Endothelial cell (in vitro differentiated cells): Measurements from ENCODE around the gene HIVEP1. TPM values are rescaled to one million over a fixed set of nuclear protein-coding genes. Genes with fewer than 3 reads are reported as not detected.

Experiments used
- DNase-seq: peaks from one replicate; pipeline ENCODE4 v3.0.0; 2021; ENCODE audit warnings: low spot score
- H3K27ac Mint-ChIP-seq: one replicate; pipeline ENCODE4 v1.8.0; 2021; ENCODE audit warnings: mixed read lengths, inconsistent platforms; ENCODE audit not compliant: unreplicated experiment
- H3K27me3 Mint-ChIP-seq: one replicate; pipeline ENCODE4 v1.8.0; 2021; ENCODE audit warnings: mild to moderate bottlenecking, moderate library complexity, mixed read lengths, inconsistent platforms; ENCODE audit not compliant: unreplicated experiment
- H3K36me3 Mint-ChIP-seq: one replicate; pipeline ENCODE4 v1.8.0; 2021; ENCODE audit warnings: mild to moderate bottlenecking, low read depth, mixed read lengths, inconsistent platforms; ENCODE audit not compliant: unreplicated experiment
- H3K4me1 Mint-ChIP-seq: one replicate; pipeline ENCODE4 v1.8.0; 2021; ENCODE audit warnings: mild to moderate bottlenecking, mixed read lengths, inconsistent platforms; ENCODE audit not compliant: unreplicated experiment
- H3K4me3 Mint-ChIP-seq: one replicate; pipeline ENCODE4 v1.8.0; 2021; ENCODE audit warnings: mild to moderate bottlenecking, mixed read lengths, inconsistent platforms; ENCODE audit not compliant: unreplicated experiment
- H3K9me3 Mint-ChIP-seq: one replicate; pipeline ENCODE4 v1.8.0; 2021; ENCODE audit warnings: mixed read lengths, inconsistent platforms; ENCODE audit not compliant: unreplicated experiment
- total RNA-seq: library from RNA; stranded (reverse); fragmentation: NEBNext Ultra II Directional; extraction: Animal tissue kit (Norgen Biotek cat#: 25700); gene quantifications from one replicate; pipeline ENCODE4 v1.2.1, GENCODE V29; 2021; ENCODE audit not compliant: unreplicated experiment
- TF ChIP-seq, protein P1 (sequence below): fragments of 200-600 bp; sonication (generic); IDR thresholded peaks from one replicate; pipeline ENCODE4 v1.5.0; 2021; ENCODE audit warnings: antibody characterized with exemption; ENCODE audit not compliant: unreplicated experiment

HIVEP1 gene
- total RNA-seq, 1 donor from 2014 or later = 19.0 TPM

DNA sequence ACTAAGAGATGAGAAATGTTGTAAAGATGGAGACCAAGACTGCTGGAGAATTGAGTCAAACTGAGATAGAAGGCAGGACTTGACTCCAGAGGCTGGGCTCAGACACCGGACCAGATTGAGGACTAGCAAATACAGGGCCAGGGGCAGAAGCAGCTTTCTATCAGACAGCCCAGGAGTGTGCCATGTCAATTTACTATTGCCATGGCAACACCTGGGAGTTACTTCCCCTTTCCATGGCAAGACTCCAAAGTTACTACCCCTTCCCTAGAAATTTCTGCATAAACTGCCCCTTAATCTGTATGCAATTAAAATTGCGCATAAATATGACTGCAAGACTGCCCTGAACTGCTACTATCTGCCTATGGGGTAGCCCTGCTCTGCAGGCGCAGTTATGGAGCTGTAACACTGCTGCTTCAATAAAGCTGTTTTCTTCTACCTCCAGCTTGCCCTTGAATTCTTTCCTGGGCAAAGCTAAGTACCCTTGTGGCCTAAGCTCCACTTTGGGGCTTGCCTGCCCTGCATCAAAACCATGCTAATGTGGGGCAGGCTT, 188.0 kb downstream of the HIVEP1 start:
- no peak for DNase-seq
- TF ChIP-seq, protein P1, sequence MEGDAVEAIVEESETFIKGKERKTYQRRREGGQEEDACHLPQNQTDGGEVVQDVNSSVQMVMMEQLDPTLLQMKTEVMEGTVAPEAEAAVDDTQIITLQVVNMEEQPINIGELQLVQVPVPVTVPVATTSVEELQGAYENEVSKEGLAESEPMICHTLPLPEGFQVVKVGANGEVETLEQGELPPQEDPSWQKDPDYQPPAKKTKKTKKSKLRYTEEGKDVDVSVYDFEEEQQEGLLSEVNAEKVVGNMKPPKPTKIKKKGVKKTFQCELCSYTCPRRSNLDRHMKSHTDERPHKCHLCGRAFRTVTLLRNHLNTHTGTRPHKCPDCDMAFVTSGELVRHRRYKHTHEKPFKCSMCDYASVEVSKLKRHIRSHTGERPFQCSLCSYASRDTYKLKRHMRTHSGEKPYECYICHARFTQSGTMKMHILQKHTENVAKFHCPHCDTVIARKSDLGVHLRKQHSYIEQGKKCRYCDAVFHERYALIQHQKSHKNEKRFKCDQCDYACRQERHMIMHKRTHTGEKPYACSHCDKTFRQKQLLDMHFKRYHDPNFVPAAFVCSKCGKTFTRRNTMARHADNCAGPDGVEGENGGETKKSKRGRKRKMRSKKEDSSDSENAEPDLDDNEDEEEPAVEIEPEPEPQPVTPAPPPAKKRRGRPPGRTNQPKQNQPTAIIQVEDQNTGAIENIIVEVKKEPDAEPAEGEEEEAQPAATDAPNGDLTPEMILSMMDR = no peak
- no peak overlapping the region for H3K4me3 Mint-ChIP-seq
- H3K27me3 Mint-ChIP-seq = no peaks in the 10 kb centered on the region
- H3K36me3 Mint-ChIP-seq = no peaks in the 10 kb centered on the region
- no peaks in the 10 kb centered on the region for H3K4me1 Mint-ChIP-seq
- no peak overlapping the region for H3K27ac Mint-ChIP-seq
- no peaks in the 10 kb centered on the region for H3K9me3 Mint-ChIP-seq

DNA sequence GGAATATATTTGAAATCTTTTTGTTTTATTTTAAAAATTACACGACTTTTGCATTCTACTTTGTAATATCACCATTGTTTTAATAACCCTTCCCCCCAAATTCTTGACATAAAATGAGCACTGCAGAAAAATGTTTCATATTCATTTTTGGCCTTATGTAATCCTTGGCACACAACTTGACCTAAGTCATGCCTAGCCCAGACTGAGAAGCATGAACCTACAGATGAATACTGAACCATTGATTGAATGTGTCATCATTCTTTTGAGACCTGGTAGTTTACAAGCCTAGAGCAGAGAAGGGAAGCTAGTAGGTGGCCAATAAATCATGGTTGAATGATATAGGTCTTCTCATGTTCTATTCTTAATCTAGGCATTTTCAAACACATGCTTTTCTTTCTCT, 188.6 kb downstream of the HIVEP1 start:
- H3K27ac Mint-ChIP-seq = no peak overlapping the region
- DNase-seq = no peak
- H3K36me3 Mint-ChIP-seq = no peaks in the 10 kb centered on the region
- H3K9me3 Mint-ChIP-seq = no peaks in the 10 kb centered on the region
- TF ChIP-seq, protein P1 = no peak
- no peaks in the 10 kb centered on the region for H3K4me1 Mint-ChIP-seq
- no peak overlapping the region for H3K4me3 Mint-ChIP-seq
- H3K27me3 Mint-ChIP-seq = peaks cover under 1% of the 10 kb centered on the region

DNA sequence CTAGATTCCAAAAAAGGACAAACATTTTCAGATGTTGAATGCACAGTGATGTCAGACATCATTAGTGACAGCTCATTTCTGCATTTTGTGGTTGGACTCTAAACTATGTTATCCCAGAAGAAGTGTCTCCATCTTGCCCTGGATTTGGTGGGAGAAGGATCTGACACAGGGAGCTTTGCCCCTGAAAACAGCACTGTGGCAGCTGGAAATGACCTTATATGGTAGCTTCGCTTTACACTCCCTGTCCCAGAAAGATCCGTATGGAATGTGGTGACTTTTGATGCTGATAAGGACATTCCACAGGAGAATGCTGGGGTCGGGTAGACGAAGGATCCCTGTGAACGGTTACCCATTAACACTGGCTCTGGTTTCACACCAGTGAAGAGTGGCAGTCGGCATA, 190.9 kb downstream of the HIVEP1 start:
- peak overlapping the region; percentile 6 for H3K27ac Mint-ChIP-seq
- H3K36me3 Mint-ChIP-seq = no peaks in the 10 kb centered on the region
- H3K4me1 Mint-ChIP-seq = no peaks in the 10 kb centered on the region
- DNase-seq = no peak
- TF ChIP-seq, protein P1 = no peak
- H3K4me3 Mint-ChIP-seq = no peak overlapping the region
- peaks cover 3% of the 10 kb centered on the region for H3K27me3 Mint-ChIP-seq
- H3K9me3 Mint-ChIP-seq = no peaks in the 10 kb centered on the region

DNA sequence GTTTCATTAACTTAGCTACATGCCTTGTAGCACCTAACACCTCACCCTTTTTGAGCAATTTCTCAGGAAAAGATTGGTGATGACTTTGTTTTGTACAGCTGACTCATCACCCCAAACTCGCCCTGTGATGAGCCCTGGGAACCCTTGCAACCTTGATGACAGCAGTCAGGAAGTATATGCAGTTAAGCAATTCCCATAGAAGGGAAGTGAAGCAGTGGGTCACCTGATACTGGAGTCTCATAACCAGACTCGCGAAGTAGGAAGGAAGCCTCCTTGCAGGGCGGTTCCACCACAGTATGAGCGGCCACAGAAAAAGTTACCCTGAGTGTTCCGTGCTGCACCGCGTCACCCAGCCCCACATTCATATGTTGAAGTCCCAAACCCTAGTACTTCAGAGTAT, 196.1 kb downstream of the HIVEP1 start:
- no peaks in the 10 kb centered on the region for H3K4me1 Mint-ChIP-seq
- H3K9me3 Mint-ChIP-seq = no peaks in the 10 kb centered on the region
- DNase-seq = no peak
- peaks cover 3% of the 10 kb centered on the region for H3K27me3 Mint-ChIP-seq
- no peak overlapping the region for H3K4me3 Mint-ChIP-seq
- no peak overlapping the region for H3K27ac Mint-ChIP-seq
- TF ChIP-seq, protein P1 = no peak
- no peaks in the 10 kb centered on the region for H3K36me3 Mint-ChIP-seq

DNA sequence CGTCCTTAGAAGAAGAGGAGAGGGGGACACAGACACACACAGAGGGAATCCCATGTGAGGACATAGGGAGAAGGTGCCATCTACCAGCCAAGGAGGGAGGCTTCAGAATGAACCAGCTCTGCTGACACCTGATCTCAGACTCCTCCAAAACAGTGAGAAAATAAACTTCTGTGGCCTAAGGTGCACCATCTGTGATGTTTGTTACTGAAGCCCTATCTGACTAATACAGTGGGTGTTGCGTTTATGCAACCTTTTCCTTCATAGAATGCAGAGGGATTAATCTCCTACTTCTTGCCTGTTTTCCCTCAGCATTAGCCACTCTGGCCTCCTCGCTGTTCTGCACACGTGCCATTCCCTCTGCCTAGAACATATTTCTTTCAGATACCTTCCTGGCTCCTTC, 196.6 kb downstream of the HIVEP1 start:
- Mint-ChIP-seq H3K27me3 (peaks cover 3% of the 10 kb centered on the region), H3K36me3 (no peaks in the 10 kb centered on the region), H3K9me3 (no peaks in the 10 kb centered on the region), H3K4me3 (no peak overlapping the region), H3K27ac (no peak overlapping the region), H3K4me1 (no peaks in the 10 kb centered on the region)
- no peak for DNase-seq
- TF ChIP-seq, protein P1 = no peak

Other genes with a start within 250 kb of the HIVEP1 start
- gene ADTRP, start 233.5 kb upstream of the HIVEP1 start, total RNA-seq = not detected